Adrenal gland (tissue), 12 donors: Measurements from ENCODE around the gene GTF2A2. TPM values are rescaled to one million over a fixed set of nuclear protein-coding genes. Genes with fewer than 3 reads are reported as not detected.

Experiments
- DNase-seq, 7 donors: peaks; one replicate each; pipeline ENCODE4 v3.0.0-alpha.2; 2019 to 2020
- H3K27ac ChIP-seq, 5 donors: fragments of 200-600 bp; sonication (generic) in 4 of 5; 1 replicate in 3 of 5; 2 replicates in 2 of 5; pipeline versions ENCODE4 v1.5.1 to v1.8.0; 2016 to 2020; ENCODE audit warnings: mild to moderate bottlenecking in 1 of 5
- H3K27me3 ChIP-seq: fragments of 200-600 bp; 2 replicates; pipeline ENCODE4 v1.8.0; 2021
- H3K36me3 ChIP-seq, 2 donors: fragments of 200-600 bp; replicated peaks in 1 of 2; 1 replicate in 1 of 2; 2 replicates in 1 of 2; pipeline versions ENCODE4 v1.5.1 to v1.8.0; 2018 to 2022
- H3K4me1 ChIP-seq, 2 donors: fragments of 200-600 bp; replicated peaks in 1 of 2; 1 replicate in 1 of 2; 2 replicates in 1 of 2; pipeline versions ENCODE4 v1.5.1 to v1.8.0; 2018 to 2021
- H3K4me3 ChIP-seq, 4 donors: fragments of 200-600 bp; sonication (generic) in 3 of 4; one replicate each; pipeline ENCODE4 v1.5.1; 2016 to 2018
- H3K9me3 ChIP-seq, 3 donors: fragments of 200-600 bp; sonication (generic) in 1 of 3; replicated peaks in 1 of 3; 1 replicate in 2 of 3; 2 replicates in 1 of 3; pipeline versions ENCODE4 v1.5.1 to v1.8.0; 2016 to 2021
- POLR2A ChIP-seq, 2 donors: fragments of 450-650 bp; IDR thresholded peaks; one replicate each; pipeline ENCODE4 v1.6.1; 2017; ENCODE audit warnings: antibody characterized with exemption in 2 of 2, mild to moderate bottlenecking in 2 of 2, moderate library complexity in 1 of 2
- WGBS, 4 donors: extraction: QIAGEN DNeasy Blood & Tissue Kit in 2 of 4; methylation state at CpG; one replicate each; pipeline versions ENCODE4 v1.1.5 to v1.1.7; 2013 to 2017; 5-methylcytosine and 5-hydroxymethylcytosine counted together
- intact Hi-C, 2 donors: fragments of 100-400 bp; cut with DNase I; formaldehyde crosslinking; loops; one replicate each; pipeline versions ENCODE4 v1.14.1 to v1.15.0; 2022 to 2023
- polyA plus RNA-seq, 3 donors: library from polyadenylated mRNA; stranded (reverse); fragments of 200-250 nt in 2 of 3; fragments of 350-450 nt in 1 of 3; fragmentation: Illumina TruSeq in 1 of 3; extraction: RNeasy Lipid Tissue Mini Kit (QIAGEN cat#74804) in 1 of 3; gene quantifications; one replicate each; pipeline ENCODE4 v1.2.3, GENCODE V29; 2013 to 2014
- total RNA-seq, 9 donors: library from RNA; depleted of rRNA in 4 of 9; stranded (reverse); fragments of >200 nt in 4 of 9; fragments of 120-200 nt in 1 of 9; fragmentation: NEBNext Ultra II Directional in 1 of 9; extraction: Animal tissue kit (Norgen Biotek cat#: 25700) in 1 of 9; gene quantifications; one replicate each; pipeline versions ENCODE4 v1.1.0 to v1.2.4, GENCODE V29; 2013 to 2023
- TF ChIP-seq, protein P1 (sequence below), 6 experiments: fragments of 450-650 bp in 4 of 6; fragments of 200-600 bp in 2 of 6; sonication (generic) in 1 of 6; IDR thresholded peaks; 1 replicate in 5 of 6; 2 replicates in 1 of 6; pipeline versions ENCODE4 v1.5.1 to v1.8.0; 2016 to 2021; ENCODE audit warnings: antibody characterized with exemption in 6 of 6, mild to moderate bottlenecking in 2 of 6, moderate library complexity in 1 of 6
- donor health status: healthy with polysubstance abuse.
- donor health status: Bipolar disorder and iron deficiency.
- donor health status: DM: yes; HTN: yes; CAD: no.
- donor health status: DM: no; HTN: no; CAD: no.
- donor health status: DM: no; HTN: no; CAD: no.
- donor health status: DM: yes; HTN: yes; CAD: no.

Gene GTF2A2
- total and polyA plus RNA-seq, 12 donors, result 34.8 to 737 (median 105) TPM

DNA sequence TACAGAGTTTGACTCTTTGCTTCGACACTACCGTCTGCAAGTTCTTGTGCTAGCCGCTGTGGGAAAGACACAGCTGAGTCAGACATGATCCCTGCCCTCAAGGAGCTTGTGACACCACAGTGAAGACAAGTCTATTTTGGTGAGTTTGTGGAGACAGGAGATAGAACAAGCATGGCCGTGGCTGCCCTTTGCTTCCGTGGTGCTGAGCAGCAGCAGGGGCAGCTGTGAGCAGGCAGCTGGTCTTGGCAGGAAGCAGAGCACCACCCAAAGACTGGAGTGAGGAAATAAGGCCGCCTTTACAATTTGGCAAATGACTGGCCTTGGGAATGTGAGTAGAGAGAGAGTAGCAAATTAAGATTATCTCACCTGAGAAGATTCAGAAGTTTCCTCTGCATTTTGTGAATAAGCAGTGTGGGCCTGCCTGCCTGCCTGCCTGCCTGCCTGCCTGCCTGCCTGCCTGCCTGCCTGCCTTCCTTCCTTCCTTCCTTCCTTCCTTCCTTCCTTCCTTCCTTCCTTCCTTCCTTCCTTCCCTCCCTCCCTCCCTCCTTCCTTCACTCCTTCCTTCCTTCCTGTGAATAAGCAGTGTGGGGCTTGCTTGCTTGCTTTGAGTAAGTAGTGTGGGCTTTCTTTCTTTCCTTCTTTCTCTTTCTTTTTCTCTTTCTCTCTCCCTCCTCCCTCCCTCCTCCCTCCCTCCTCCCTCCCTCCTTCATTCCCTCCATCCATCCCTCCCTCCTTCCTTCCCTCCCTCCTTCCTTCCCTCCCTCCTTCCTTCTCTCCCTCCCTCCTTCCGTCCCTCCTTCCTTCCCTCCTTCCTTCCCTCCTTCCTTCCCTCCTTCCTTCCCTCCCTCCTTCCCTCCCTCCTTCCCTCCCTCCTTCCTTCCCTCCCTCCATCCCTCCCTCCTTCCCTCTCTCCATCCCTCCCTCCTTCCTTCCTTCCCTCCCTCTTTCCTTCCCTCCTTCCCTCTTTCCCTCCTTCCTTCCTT is 47.3 kb downstream of the GTF2A2 start:
- H3K4me1 ChIP-seq, result peaks cover 0 to 8% of the 10 kb centered on the region in 2 donors
- WGBS, 4 donors, result 81 to 89% (median 85%) methylated on average over 6 to 7 of the region's 7 CpGs
- no peaks in the 10 kb centered on the region for H3K27me3 ChIP-seq
- H3K36me3 ChIP-seq, result no peaks in the 10 kb centered on the region
- TF ChIP-seq, protein P1, sequence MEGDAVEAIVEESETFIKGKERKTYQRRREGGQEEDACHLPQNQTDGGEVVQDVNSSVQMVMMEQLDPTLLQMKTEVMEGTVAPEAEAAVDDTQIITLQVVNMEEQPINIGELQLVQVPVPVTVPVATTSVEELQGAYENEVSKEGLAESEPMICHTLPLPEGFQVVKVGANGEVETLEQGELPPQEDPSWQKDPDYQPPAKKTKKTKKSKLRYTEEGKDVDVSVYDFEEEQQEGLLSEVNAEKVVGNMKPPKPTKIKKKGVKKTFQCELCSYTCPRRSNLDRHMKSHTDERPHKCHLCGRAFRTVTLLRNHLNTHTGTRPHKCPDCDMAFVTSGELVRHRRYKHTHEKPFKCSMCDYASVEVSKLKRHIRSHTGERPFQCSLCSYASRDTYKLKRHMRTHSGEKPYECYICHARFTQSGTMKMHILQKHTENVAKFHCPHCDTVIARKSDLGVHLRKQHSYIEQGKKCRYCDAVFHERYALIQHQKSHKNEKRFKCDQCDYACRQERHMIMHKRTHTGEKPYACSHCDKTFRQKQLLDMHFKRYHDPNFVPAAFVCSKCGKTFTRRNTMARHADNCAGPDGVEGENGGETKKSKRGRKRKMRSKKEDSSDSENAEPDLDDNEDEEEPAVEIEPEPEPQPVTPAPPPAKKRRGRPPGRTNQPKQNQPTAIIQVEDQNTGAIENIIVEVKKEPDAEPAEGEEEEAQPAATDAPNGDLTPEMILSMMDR (IDR thresholded peaks at IDR 0.05), result no peak
- TF ChIP-seq POLR2A (IDR thresholded peaks at IDR 0.05), result no peak
- no peak overlapping the region for H3K4me3 ChIP-seq
- DNase-seq, result no peak
- H3K27ac ChIP-seq, result no peak overlapping the region
- no peaks in the 10 kb centered on the region for H3K9me3 ChIP-seq
- intact Hi-C loops, result no loop called here

DNA sequence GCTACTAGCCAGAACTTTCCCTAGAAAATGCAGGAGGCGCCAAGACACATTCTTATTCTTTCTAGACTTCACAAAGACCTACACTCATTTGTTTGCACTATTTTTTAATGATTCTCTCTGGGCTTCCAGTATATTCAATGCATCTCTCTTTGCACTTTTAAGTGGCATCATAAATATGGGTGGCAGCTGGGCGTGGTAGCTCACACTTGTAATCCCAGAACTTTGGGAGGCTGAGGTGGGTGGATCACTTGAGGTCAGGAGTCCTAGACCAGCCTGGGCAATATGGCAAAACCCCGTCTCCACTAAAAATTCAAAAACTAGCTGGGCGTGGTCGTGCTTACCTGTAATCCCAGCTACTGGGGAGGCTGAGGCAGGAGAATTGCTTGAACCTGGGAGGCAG is 51.3 kb downstream of the GTF2A2 start:
- no peak overlapping the region for H3K27ac ChIP-seq
- intact Hi-C loops, result no loop called here
- no peaks in the 10 kb centered on the region for H3K36me3 ChIP-seq
- 56 to 80% (median 68%) methylated on average over 5 of the region's 5 CpGs for WGBS, 4 donors
- no peaks in the 10 kb centered on the region for H3K4me1 ChIP-seq
- no peak overlapping the region for H3K4me3 ChIP-seq
- no peak for DNase-seq
- no peak for TF ChIP-seq POLR2A (IDR thresholded peaks at IDR 0.05)
- TF ChIP-seq, protein P1 (IDR thresholded peaks at IDR 0.05), result no peak
- no peaks in the 10 kb centered on the region for H3K27me3 ChIP-seq
- no peaks in the 10 kb centered on the region for H3K9me3 ChIP-seq

DNA sequence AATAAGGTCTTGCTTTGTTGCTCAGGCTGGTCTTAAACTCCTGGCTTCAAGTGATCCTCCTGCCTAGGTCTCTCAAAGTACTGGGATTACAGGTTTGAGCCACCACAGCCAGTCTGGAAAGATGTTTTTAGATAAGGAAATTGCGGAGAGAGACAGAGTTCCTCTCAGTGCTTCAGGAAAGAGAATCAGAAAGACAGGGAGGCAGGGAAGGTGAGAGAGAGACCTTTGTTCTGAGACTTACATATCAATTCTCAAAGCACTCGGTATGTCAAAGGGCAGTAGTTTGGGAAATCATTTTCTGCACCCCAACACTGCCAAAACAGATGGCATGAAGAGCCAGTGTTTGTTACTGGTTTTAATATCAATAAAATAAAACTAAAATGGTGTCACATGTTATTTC is 58.9 kb downstream of the GTF2A2 start:
- DNase-seq, result no peak
- intact Hi-C loops, result no loop called here
- WGBS, 4 donors, result 76 to 94% (median 90%) methylated on average over 2 of the region's 2 CpGs
- Histone ChIP-seq H3K4me1 (peaks cover 0 to 5% of the 10 kb centered on the region in 2 donors), H3K27me3 (no peaks in the 10 kb centered on the region), H3K27ac (no peak overlapping the region), H3K9me3 (no peaks in the 10 kb centered on the region), H3K4me3 (no peak overlapping the region), H3K36me3 (no peaks in the 10 kb centered on the region)
- TF ChIP-seq POLR2A (IDR thresholded peaks at IDR 0.05), result no peak
- TF ChIP-seq, protein P1 (IDR thresholded peaks at IDR 0.05), result no peak

DNA sequence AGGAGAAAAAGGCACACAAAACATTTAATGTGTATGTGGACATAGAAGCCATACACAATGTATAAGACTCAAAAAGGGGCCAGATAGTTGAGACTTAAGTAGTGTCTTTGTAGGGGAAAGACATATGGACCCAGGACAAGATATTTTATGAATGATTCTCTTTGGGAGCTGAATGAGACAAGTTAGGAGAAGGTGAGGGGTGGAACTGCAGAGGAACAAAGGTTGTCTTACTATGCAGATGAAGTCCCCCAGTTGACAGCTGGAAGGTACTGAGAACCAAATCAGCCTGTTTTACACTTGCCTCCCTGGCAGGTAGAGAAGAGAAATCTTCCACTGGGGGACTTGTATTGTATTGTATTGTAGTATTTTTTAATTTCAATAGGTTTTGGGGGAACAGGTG is 60.7 kb downstream of the GTF2A2 start:
- TF ChIP-seq, protein P1 (IDR thresholded peaks at IDR 0.05), result no peak
- Histone ChIP-seq H3K27ac (no peak overlapping the region), H3K27me3 (no peaks in the 10 kb centered on the region), H3K9me3 (no peaks in the 10 kb centered on the region), H3K4me1 (peaks cover 0 to 5% of the 10 kb centered on the region in 2 donors), H3K36me3 (no peaks in the 10 kb centered on the region), H3K4me3 (no peak overlapping the region)
- no peak for DNase-seq
- intact Hi-C loops, result no loop called here
